ENCODE data around the gene PPP6R1. TPM values are rescaled to one million over a fixed set of nuclear protein-coding genes. Genes with fewer than 3 reads are reported as not detected.

The PPP6R1 gene
- polyA plus RNA-seq, 12 donors: 21.5 to 45.8 (median 26.3) TPM; not detected in 1

GRCh38 chr19:55283548-55284377 lies 24.9 kb upstream of the PPP6R1 start, which contains the start of gene BRSK1:
TSS of gene BRSK1 (plus strand) at chr19:55283997. CDS start at chr19:55284443, 446 bp downstream.
- DNase-seq: peak; percentile 76

GRCh38 chr19:55279770-55280643 lies 21.2 kb upstream of the PPP6R1 start, which contains the start of gene HSPBP1:
TSS of gene HSPBP1 (minus strand) at chr19:55280110. CDS start at chr19:55279608, 502 bp downstream.
- peak; percentile 92 for DNase-seq

GRCh38 chr19:55279340-55279739 lies 20.5 kb upstream of the PPP6R1 start:
- DNase-seq: no peak

GRCh38 chr19:55278391-55279135 lies 19.7 kb upstream of the PPP6R1 start:
- no peak for DNase-seq

GRCh38 chr19:55277494-55277893 lies 18.7 kb upstream of the PPP6R1 start:
- no peak for DNase-seq

- no peak for DNase-seq
These were observed 18.1 kb upstream of the PPP6R1 start for GRCh38 chr19:55276720-55277430.

GRCh38 chr19:55275851-55276719 lies 17.3 kb upstream of the PPP6R1 start:
- DNase-seq: no peak

GRCh38 chr19:55273978-55274707 lies 15.3 kb upstream of the PPP6R1 start:
- no peak for DNase-seq

GRCh38 chr19:55272142-55272541 lies 13.3 kb upstream of the PPP6R1 start:
- no peak for DNase-seq

- no peak for DNase-seq
These were observed 11.5 kb upstream of the PPP6R1 start for GRCh38 chr19:55270172-55270942.

GRCh38 chr19:55269299-55269698 lies 10.5 kb upstream of the PPP6R1 start:
- no peak for DNase-seq

- no peak for DNase-seq
These were observed 8.0 kb upstream of the PPP6R1 start for GRCh38 chr19:55266840-55267239.

- no peak for DNase-seq
These were observed 7.6 kb upstream of the PPP6R1 start for GRCh38 chr19:55266404-55266803.

GRCh38 chr19:55265723-55266386 lies 7.0 kb upstream of the PPP6R1 start:
- DNase-seq: no peak

GRCh38 chr19:55265173-55265572 lies 6.4 kb upstream of the PPP6R1 start:
- DNase-seq: no peak

GRCh38 chr19:55264531-55264930 lies 5.7 kb upstream of the PPP6R1 start:
- no peak for DNase-seq

GRCh38 chr19:55262359-55262758 lies 3.5 kb upstream of the PPP6R1 start:
- DNase-seq: no peak

- DNase-seq: no peak
These were observed 2.9 kb upstream of the PPP6R1 start for GRCh38 chr19:55261671-55262126.

Data from muscle of arm (tissue), 12 donors.